ENCODE measurements around the gene TXNDC16. TPM values are rescaled to one million over a fixed set of nuclear protein-coding genes. Genes with fewer than 3 reads are reported as not detected.

Gene TXNDC16
- polyA plus RNA-seq, 3 donors: 2.6 to 4.1 (median 3.8) TPM

- no peaks in the 10 kb centered on the region for H4K20me1 ChIP-seq (ENCODE audit: insufficient read depth, low read length)
- Mint-ChIP-seq H3K27me3 (ENCODE audit: low read depth in 3 of 3) (peaks cover 5 to 16% (median 12%) of the 10 kb centered on the region in 3 donors), H3K27ac (no peak overlapping the region), H3K9me3 (peaks cover 0 to 2% (median 0%) of the 10 kb centered on the region in 7 donors), H3K36me3 (no peaks in the 10 kb centered on the region), H3K4me3 (no peak overlapping the region), H3K4me1 (peaks cover 3% of the 10 kb centered on the region)
- no peaks in the 10 kb centered on the region for H3K4me1 ChIP-seq (ENCODE audit: control insufficient read depth in 1 of 2, insufficient read depth in 2 of 2, low read length in 2 of 2)
- no peak overlapping the region for H3K9ac ChIP-seq (ENCODE audit: insufficient read depth, low read length, poor library complexity, severe bottlenecking)
- WGBS (ENCODE audit: insufficient coverage): no CpG with 5 or more reads among the region's 1 CpG
- no peak for TF ChIP-seq CTCF (IDR thresholded peaks at IDR 0.05)
- H3K4me3 ChIP-seq (replicated peaks in 1 of 3; ENCODE audit: low read depth in 2 of 3, low read length in 3 of 3): no peak overlapping the region
- H3K27me3 ChIP-seq (ENCODE audit: control insufficient read depth in 2 of 2, insufficient read depth in 2 of 2, low read length in 2 of 2): peaks cover 11 to 13% of the 10 kb centered on the region in 2 donors
- no peak overlapping the region for H2AFZ ChIP-seq (ENCODE audit: insufficient read depth, low read depth, low read length, poor library complexity, severe bottlenecking)
- intact Hi-C loops (cut with micrococcal nuclease): no loop called here
- no peak overlapping the region for H3K27ac ChIP-seq (ENCODE audit: low read depth in 1 of 2, low read length in 2 of 2)
- H3K79me2 ChIP-seq (ENCODE audit: insufficient read depth, low read length): no peaks in the 10 kb centered on the region
- no peak for DNase-seq
- H3K4me2 ChIP-seq (replicated peaks; ENCODE audit: extremely low read depth, low read length, poor library complexity, severe bottlenecking): no peak overlapping the region
- no peaks in the 10 kb centered on the region for H3K36me3 ChIP-seq (replicated peaks in 1 of 2; ENCODE audit: control insufficient read depth in 1 of 2, insufficient read depth in 2 of 2, low read length in 2 of 2)
- H3K9me3 ChIP-seq (replicated peaks in 1 of 2; ENCODE audit: control insufficient read depth in 1 of 2, insufficient read depth in 1 of 2, low read length in 2 of 2): no peaks in the 10 kb centered on the region
Measured at GRCh38 chr14:52412426-52412825, 139.9 kb downstream of the TXNDC16 start.

GRCh38 chr14:52405314-52405713, 147.0 kb downstream of the TXNDC16 start:
- no peak for DNase-seq
- no peaks in the 10 kb centered on the region for H4K20me1 ChIP-seq (ENCODE audit: insufficient read depth, low read length)
- H3K4me3 Mint-ChIP-seq: peak overlapping the region in 1 of 2 donors; percentile 69
- H3K36me3 Mint-ChIP-seq: no peaks in the 10 kb centered on the region
- no peak overlapping the region for H3K4me3 ChIP-seq (replicated peaks in 1 of 3; ENCODE audit: low read depth in 2 of 3, low read length in 3 of 3)
- peaks cover 30% of the 10 kb centered on the region in 2 donors for H3K4me1 ChIP-seq (ENCODE audit: control insufficient read depth in 1 of 2, insufficient read depth in 2 of 2, low read length in 2 of 2)
- peaks cover 0 to 8% (median 0%) of the 10 kb centered on the region in 7 donors for H3K9me3 Mint-ChIP-seq
- no peak overlapping the region for H3K4me2 ChIP-seq (replicated peaks; ENCODE audit: extremely low read depth, low read length, poor library complexity, severe bottlenecking)
- H3K9me3 ChIP-seq (replicated peaks in 1 of 2; ENCODE audit: control insufficient read depth in 1 of 2, insufficient read depth in 1 of 2, low read length in 2 of 2): no peaks in the 10 kb centered on the region
- peaks cover 38 to 61% (median 50%) of the 10 kb centered on the region in 3 donors for H3K27me3 Mint-ChIP-seq (ENCODE audit: low read depth in 3 of 3)
- TF ChIP-seq CTCF (IDR thresholded peaks at IDR 0.05): no peak
- no peaks in the 10 kb centered on the region for H3K36me3 ChIP-seq (replicated peaks in 1 of 2; ENCODE audit: control insufficient read depth in 1 of 2, insufficient read depth in 2 of 2, low read length in 2 of 2)
- no peak overlapping the region for H3K27ac Mint-ChIP-seq
- WGBS (ENCODE audit: insufficient coverage): 80% methylated on average over 1 of the region's 1 CpG
- H2AFZ ChIP-seq (ENCODE audit: insufficient read depth, low read depth, low read length, poor library complexity, severe bottlenecking): no peak overlapping the region
- intact Hi-C loops (cut with micrococcal nuclease): no loop called here
- no peak overlapping the region for H3K27ac ChIP-seq (ENCODE audit: low read depth in 1 of 2, low read length in 2 of 2)
- H3K9ac ChIP-seq (ENCODE audit: insufficient read depth, low read length, poor library complexity, severe bottlenecking): no peak overlapping the region
- H3K4me1 Mint-ChIP-seq: peaks cover 33% of the 10 kb centered on the region
- peaks cover 54 to 60% of the 10 kb centered on the region in 2 donors for H3K27me3 ChIP-seq (ENCODE audit: control insufficient read depth in 2 of 2, insufficient read depth in 2 of 2, low read length in 2 of 2)
- no peaks in the 10 kb centered on the region for H3K79me2 ChIP-seq (ENCODE audit: insufficient read depth, low read length)
